GM21717 (cell line): ENCODE data around the gene DOCK9.

Source experiments
- ATAC-seq: cut with Tn5 transposase; IDR thresholded peaks from one replicate; pipeline ENCODE4 v1.9.1; 2021; ENCODE audit warnings: mild to moderate bottlenecking, moderate library complexity; ENCODE audit not compliant: unreplicated experiment

DOCK9 gene

GRCh38 chr13:98860491-98860890 lies 117.4 kb downstream of the DOCK9 start:
- no peak for ATAC-seq

- ATAC-seq = no peak
Observed at GRCh38 chr13:98858191-98858590, 119.7 kb downstream of the DOCK9 start.

GRCh38 chr13:98856983-98857382 lies 120.9 kb downstream of the DOCK9 start:
- ATAC-seq = no peak

GRCh38 chr13:98854448-98854847 lies 123.4 kb downstream of the DOCK9 start:
- no peak for ATAC-seq

GRCh38 chr13:98853771-98854221 lies 124.1 kb downstream of the DOCK9 start:
- peak; percentile 100 for ATAC-seq

GRCh38 chr13:98851276-98851675 lies 126.6 kb downstream of the DOCK9 start:
- ATAC-seq = no peak

- no peak for ATAC-seq
Observed at GRCh38 chr13:98848746-98849145, 129.1 kb downstream of the DOCK9 start.

- no peak for ATAC-seq
Observed at GRCh38 chr13:98847780-98848179, 130.1 kb downstream of the DOCK9 start.

- no peak for ATAC-seq
Observed at GRCh38 chr13:98846986-98847385, 130.9 kb downstream of the DOCK9 start.

- ATAC-seq = no peak
Observed at GRCh38 chr13:98846521-98846920, 131.3 kb downstream of the DOCK9 start.

- ATAC-seq = no peak
Observed at GRCh38 chr13:98845742-98846141, 132.1 kb downstream of the DOCK9 start.

- no peak for ATAC-seq
Observed at GRCh38 chr13:98844021-98844420, 133.8 kb downstream of the DOCK9 start.

GRCh38 chr13:98843482-98843877 lies 134.4 kb downstream of the DOCK9 start:
- no peak for ATAC-seq

GRCh38 chr13:98842858-98843481 lies 134.9 kb downstream of the DOCK9 start:
- peak; percentile 95 for ATAC-seq

GRCh38 chr13:98842070-98842469 lies 135.8 kb downstream of the DOCK9 start:
- no peak for ATAC-seq

GRCh38 chr13:98839856-98840769 lies 137.8 kb downstream of the DOCK9 start:
- ATAC-seq = peak; percentile 86

- ATAC-seq = no peak
Observed at GRCh38 chr13:98838776-98839175, 139.1 kb downstream of the DOCK9 start.

GRCh38 chr13:98837896-98838295 lies 140.0 kb downstream of the DOCK9 start:
- ATAC-seq = no peak

GRCh38 chr13:98835156-98835555 lies 142.7 kb downstream of the DOCK9 start:
- no peak for ATAC-seq

GRCh38 chr13:98834254-98834960 lies 143.5 kb downstream of the DOCK9 start:
- ATAC-seq = no peak

- ATAC-seq = no peak
Observed at GRCh38 chr13:98831236-98831635, 146.6 kb downstream of the DOCK9 start.

- ATAC-seq = no peak
Observed at GRCh38 chr13:98829541-98829940, 148.3 kb downstream of the DOCK9 start.
